ENCODE results near the gene CPNE2.

DNA sequence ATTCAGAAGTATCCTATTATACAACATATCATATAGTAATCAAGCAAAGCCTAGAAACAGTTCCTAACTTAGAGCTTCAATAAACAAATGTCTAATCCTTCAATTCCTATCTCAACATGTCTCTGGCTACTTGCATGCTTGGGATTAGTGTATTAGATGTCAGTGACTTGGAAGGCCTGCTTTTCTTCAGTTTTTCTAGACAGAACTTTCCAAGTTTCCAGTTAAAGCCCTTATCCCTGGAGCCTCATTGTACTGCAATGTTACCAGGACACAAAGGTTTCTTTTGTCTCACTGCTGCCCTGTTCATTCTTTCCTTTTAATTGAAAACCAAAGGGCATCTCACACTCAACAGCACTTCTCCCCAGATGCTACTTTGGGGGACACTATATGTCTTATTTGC lies 76.9 kb downstream of the CPNE2 start:
- TF ChIP-seq, protein P1, sequence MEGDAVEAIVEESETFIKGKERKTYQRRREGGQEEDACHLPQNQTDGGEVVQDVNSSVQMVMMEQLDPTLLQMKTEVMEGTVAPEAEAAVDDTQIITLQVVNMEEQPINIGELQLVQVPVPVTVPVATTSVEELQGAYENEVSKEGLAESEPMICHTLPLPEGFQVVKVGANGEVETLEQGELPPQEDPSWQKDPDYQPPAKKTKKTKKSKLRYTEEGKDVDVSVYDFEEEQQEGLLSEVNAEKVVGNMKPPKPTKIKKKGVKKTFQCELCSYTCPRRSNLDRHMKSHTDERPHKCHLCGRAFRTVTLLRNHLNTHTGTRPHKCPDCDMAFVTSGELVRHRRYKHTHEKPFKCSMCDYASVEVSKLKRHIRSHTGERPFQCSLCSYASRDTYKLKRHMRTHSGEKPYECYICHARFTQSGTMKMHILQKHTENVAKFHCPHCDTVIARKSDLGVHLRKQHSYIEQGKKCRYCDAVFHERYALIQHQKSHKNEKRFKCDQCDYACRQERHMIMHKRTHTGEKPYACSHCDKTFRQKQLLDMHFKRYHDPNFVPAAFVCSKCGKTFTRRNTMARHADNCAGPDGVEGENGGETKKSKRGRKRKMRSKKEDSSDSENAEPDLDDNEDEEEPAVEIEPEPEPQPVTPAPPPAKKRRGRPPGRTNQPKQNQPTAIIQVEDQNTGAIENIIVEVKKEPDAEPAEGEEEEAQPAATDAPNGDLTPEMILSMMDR (IDR thresholded peaks at IDR 0.05), result no peak
- TF ChIP-seq, protein P2, sequence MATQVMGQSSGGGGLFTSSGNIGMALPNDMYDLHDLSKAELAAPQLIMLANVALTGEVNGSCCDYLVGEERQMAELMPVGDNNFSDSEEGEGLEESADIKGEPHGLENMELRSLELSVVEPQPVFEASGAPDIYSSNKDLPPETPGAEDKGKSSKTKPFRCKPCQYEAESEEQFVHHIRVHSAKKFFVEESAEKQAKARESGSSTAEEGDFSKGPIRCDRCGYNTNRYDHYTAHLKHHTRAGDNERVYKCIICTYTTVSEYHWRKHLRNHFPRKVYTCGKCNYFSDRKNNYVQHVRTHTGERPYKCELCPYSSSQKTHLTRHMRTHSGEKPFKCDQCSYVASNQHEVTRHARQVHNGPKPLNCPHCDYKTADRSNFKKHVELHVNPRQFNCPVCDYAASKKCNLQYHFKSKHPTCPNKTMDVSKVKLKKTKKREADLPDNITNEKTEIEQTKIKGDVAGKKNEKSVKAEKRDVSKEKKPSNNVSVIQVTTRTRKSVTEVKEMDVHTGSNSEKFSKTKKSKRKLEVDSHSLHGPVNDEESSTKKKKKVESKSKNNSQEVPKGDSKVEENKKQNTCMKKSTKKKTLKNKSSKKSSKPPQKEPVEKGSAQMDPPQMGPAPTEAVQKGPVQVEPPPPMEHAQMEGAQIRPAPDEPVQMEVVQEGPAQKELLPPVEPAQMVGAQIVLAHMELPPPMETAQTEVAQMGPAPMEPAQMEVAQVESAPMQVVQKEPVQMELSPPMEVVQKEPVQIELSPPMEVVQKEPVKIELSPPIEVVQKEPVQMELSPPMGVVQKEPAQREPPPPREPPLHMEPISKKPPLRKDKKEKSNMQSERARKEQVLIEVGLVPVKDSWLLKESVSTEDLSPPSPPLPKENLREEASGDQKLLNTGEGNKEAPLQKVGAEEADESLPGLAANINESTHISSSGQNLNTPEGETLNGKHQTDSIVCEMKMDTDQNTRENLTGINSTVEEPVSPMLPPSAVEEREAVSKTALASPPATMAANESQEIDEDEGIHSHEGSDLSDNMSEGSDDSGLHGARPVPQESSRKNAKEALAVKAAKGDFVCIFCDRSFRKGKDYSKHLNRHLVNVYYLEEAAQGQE (IDR thresholded peaks at IDR 0.05; ENCODE audit: insufficient read depth in 1 of 2, low read depth in 2 of 2, low read length in 1 of 2), result no peak
- TF ChIP-seq SIN3A (IDR thresholded peaks at IDR 0.05; ENCODE audit: borderline replicate concordance, insufficient read depth, low read depth, low read length) (no peak), POLR2AphosphoS5 (IDR thresholded peaks at IDR 0.05; ENCODE audit: low read depth, low read length) (no peak), TCF7L2 (IDR thresholded peaks at IDR 0.05; ENCODE audit: low read depth, low read length) (no peak)
